HEK293T (cell line): ENCODE measurements around the gene HLA-F.

ENCODE experiments used
- FOXK2 ChIP-seq: fragments of 450-650 bp; IDR thresholded peaks from 2 replicates; pipeline ENCODE4 v1.6.1; 2016; ENCODE audit warnings: mild to moderate bottlenecking
- SUZ12 ChIP-seq: fragments of 450-650 bp; IDR thresholded peaks from 2 replicates; pipeline ENCODE4 v1.6.1; 2016; ENCODE audit warnings: mild to moderate bottlenecking
- TARDBP ChIP-seq: fragments of 450-650 bp; IDR thresholded peaks from 2 replicates; pipeline ENCODE4 v1.6.1; 2016

DNA sequence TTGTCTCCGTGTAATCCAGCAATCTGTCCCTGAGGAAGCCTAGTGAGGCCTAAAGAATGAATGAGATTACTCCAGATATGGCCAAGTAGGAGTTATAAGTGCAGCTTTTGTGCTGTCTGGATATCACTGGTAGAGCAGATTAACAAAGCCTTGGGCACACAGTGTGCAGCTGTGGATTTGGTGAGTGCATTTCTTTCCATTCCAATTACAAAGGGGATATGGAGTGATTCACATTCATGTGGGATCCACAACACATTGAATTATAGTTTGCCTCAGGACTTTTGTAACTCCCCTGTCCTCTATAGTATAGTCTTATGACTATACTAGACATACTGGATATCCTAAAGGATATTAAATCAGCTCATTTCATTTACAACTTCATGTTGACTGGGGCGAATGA, 47.1 kb downstream of the HLA-F start:
- TF ChIP-seq SUZ12: no peak
- TF ChIP-seq TARDBP: no peak
- no peak for TF ChIP-seq FOXK2
